ENCODE results near the gene NDUFS6.

The NDUFS6 gene

GRCh38 chr5:1844708-1845436 is 43.7 kb downstream of the NDUFS6 start:
- no peak overlapping the region for H2AFZ ChIP-seq (ENCODE audit: low read length)
- H3K27ac ChIP-seq (replicated peaks; ENCODE audit: low read length) = no peak overlapping the region
- no peak for DNase-seq (ENCODE audit: low spot score)
- no peak overlapping the region for H3K4me2 ChIP-seq (ENCODE audit: insufficient read depth, low read length, poor library complexity, severe bottlenecking)
- no peaks in the 10 kb centered on the region for H3K79me1 ChIP-seq (ENCODE audit: low read depth, low read length)
- no peak overlapping the region for H2BK12ac ChIP-seq (ENCODE audit: low read length)
- no peaks in the 10 kb centered on the region for H3K9me3 ChIP-seq (replicated peaks in 1 of 2; ENCODE audit: control insufficient read depth in 2 of 2, insufficient read depth in 1 of 2, low read depth in 1 of 2, low read length in 2 of 2)
- no peak overlapping the region for H4K8ac ChIP-seq (ENCODE audit: low read depth, low read length)
- no peak overlapping the region for H2BK5ac ChIP-seq (ENCODE audit: low read length)
- peaks cover 3 to 25% (median 9%) of the 10 kb centered on the region in 3 experiments for H3K27me3 ChIP-seq (ENCODE audit: control insufficient read depth in 3 of 3, insufficient read depth in 3 of 3, low read depth in 1 of 3, low read length in 3 of 3)
- H3K36me3 ChIP-seq (replicated peaks in 1 of 2; ENCODE audit: control insufficient read depth in 2 of 2, insufficient read depth in 2 of 2, low read length in 2 of 2) = peaks cover 0 to 1% of the 10 kb centered on the region in 2 donors
- no peak overlapping the region for H3K9ac ChIP-seq (ENCODE audit: low read depth, low read length, poor library complexity)
- H3K14ac ChIP-seq (ENCODE audit: low read length) = no peak overlapping the region
- H2BK15ac ChIP-seq (ENCODE audit: low read length) = no peak overlapping the region
- no peak overlapping the region for H3K18ac ChIP-seq (ENCODE audit: low read length)
- H3K4me3 ChIP-seq (ENCODE audit: low read length in 2 of 2) = no peak overlapping the region
- H3K4me1 ChIP-seq (ENCODE audit: control insufficient read depth in 2 of 2, insufficient read depth in 1 of 2, low read depth in 1 of 2, low read length in 2 of 2) = peaks cover 7 to 15% of the 10 kb centered on the region in 2 donors
- no peak overlapping the region for H2BK120ac ChIP-seq (ENCODE audit: low read depth, low read length)
- 100% methylated on average over 2 of the region's 5 CpGs; no CpG with 5 or more reads in 1 of the 2 donors for WGBS, 2 donors (ENCODE audit: extremely low coverage in 2 of 2, insufficient read length in 2 of 2, insufficient replicate concordance in 1 of 2)
- H3K4ac ChIP-seq (ENCODE audit: low read length) = no peak overlapping the region
- no peak overlapping the region for H2AK5ac ChIP-seq (ENCODE audit: low read depth, low read length)
- no peak overlapping the region for H3K23ac ChIP-seq (ENCODE audit: low read depth, low read length, poor library complexity)
- H4K91ac ChIP-seq (ENCODE audit: low read depth, low read length, poor library complexity) = no peak overlapping the region

DNA sequence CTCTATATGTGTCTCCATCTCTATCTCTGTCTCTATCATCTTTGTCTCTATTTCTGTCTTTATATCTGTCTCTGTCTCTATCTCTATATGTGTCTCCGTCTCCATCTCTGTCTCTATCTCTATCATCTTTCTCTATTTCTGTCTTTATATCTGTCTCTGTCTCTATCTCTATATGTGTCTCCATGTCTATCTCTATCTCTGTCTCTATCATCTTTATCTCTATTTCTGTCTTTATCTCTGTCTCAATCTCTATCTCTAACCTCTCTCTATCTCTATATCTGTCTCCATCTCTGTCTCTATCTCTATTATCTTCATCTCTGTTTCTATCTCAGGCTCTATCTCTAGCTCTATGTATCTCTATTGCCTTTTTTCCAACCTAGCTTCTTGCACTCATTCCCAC is 44.5 kb downstream of the NDUFS6 start:
- no peak overlapping the region for H2BK15ac ChIP-seq (ENCODE audit: low read length)
- no peak overlapping the region for H3K23ac ChIP-seq (ENCODE audit: low read depth, low read length, poor library complexity)
- no peak overlapping the region for H3K27ac ChIP-seq (replicated peaks; ENCODE audit: low read length)
- peaks cover 5 to 33% (median 5%) of the 10 kb centered on the region in 3 experiments for H3K27me3 ChIP-seq (ENCODE audit: control insufficient read depth in 3 of 3, insufficient read depth in 3 of 3, low read depth in 1 of 3, low read length in 3 of 3)
- no peak overlapping the region for H4K8ac ChIP-seq (ENCODE audit: low read depth, low read length)
- H2AFZ ChIP-seq (ENCODE audit: low read length) = no peak overlapping the region
- no peak overlapping the region for H3K9ac ChIP-seq (ENCODE audit: low read depth, low read length, poor library complexity)
- H3K4me2 ChIP-seq (ENCODE audit: insufficient read depth, low read length, poor library complexity, severe bottlenecking) = no peak overlapping the region
- H3K18ac ChIP-seq (ENCODE audit: low read length) = no peak overlapping the region
- H4K91ac ChIP-seq (ENCODE audit: low read depth, low read length, poor library complexity) = no peak overlapping the region
- no peak overlapping the region for H3K14ac ChIP-seq (ENCODE audit: low read length)
- no peak for DNase-seq (ENCODE audit: low spot score)
- no peak overlapping the region for H2AK5ac ChIP-seq (ENCODE audit: low read depth, low read length)
- H3K9me3 ChIP-seq (replicated peaks in 1 of 2; ENCODE audit: control insufficient read depth in 2 of 2, insufficient read depth in 1 of 2, low read depth in 1 of 2, low read length in 2 of 2) = no peaks in the 10 kb centered on the region
- H3K36me3 ChIP-seq (replicated peaks in 1 of 2; ENCODE audit: control insufficient read depth in 2 of 2, insufficient read depth in 2 of 2, low read length in 2 of 2) = peaks cover 0 to 1% of the 10 kb centered on the region in 2 donors
- H3K4me3 ChIP-seq (ENCODE audit: low read length in 2 of 2) = no peak overlapping the region
- H3K79me1 ChIP-seq (ENCODE audit: low read depth, low read length) = no peaks in the 10 kb centered on the region
- H3K4ac ChIP-seq (ENCODE audit: low read length) = no peak overlapping the region
- WGBS, 2 donors (ENCODE audit: extremely low coverage in 2 of 2, insufficient read length in 2 of 2, insufficient replicate concordance in 1 of 2) = no CpG with 5 or more reads among the region's 1 CpG
- no peak overlapping the region for H2BK5ac ChIP-seq (ENCODE audit: low read length)
- H2BK120ac ChIP-seq (ENCODE audit: low read depth, low read length) = no peak overlapping the region
- H2BK12ac ChIP-seq (ENCODE audit: low read length) = no peak overlapping the region
- peaks cover 13 to 23% of the 10 kb centered on the region in 2 donors for H3K4me1 ChIP-seq (ENCODE audit: control insufficient read depth in 2 of 2, insufficient read depth in 1 of 2, low read depth in 1 of 2, low read length in 2 of 2)

GRCh38 chr5:1846583-1846982 is 45.4 kb downstream of the NDUFS6 start:
- H4K8ac ChIP-seq (ENCODE audit: low read depth, low read length) = no peak overlapping the region

GRCh38 chr5:1847056-1847455 is 45.8 kb downstream of the NDUFS6 start:
- H3K4me2 ChIP-seq (ENCODE audit: insufficient read depth, low read length, poor library complexity, severe bottlenecking) = no peak overlapping the region
- peaks cover 4 to 47% (median 8%) of the 10 kb centered on the region in 3 experiments for H3K27me3 ChIP-seq (ENCODE audit: control insufficient read depth in 3 of 3, insufficient read depth in 3 of 3, low read depth in 1 of 3, low read length in 3 of 3)
- no peak overlapping the region for H3K4me3 ChIP-seq (ENCODE audit: low read length in 2 of 2)
- no peak overlapping the region for H3K23ac ChIP-seq (ENCODE audit: low read depth, low read length, poor library complexity)
- no peak overlapping the region for H4K8ac ChIP-seq (ENCODE audit: low read depth, low read length)
- no peaks in the 10 kb centered on the region for H3K9me3 ChIP-seq (replicated peaks in 1 of 2; ENCODE audit: control insufficient read depth in 2 of 2, insufficient read depth in 1 of 2, low read depth in 1 of 2, low read length in 2 of 2)
- H3K4me1 ChIP-seq (ENCODE audit: control insufficient read depth in 2 of 2, insufficient read depth in 1 of 2, low read depth in 1 of 2, low read length in 2 of 2) = peaks cover 17 to 28% of the 10 kb centered on the region in 2 donors
- no peak overlapping the region for H3K14ac ChIP-seq (ENCODE audit: low read length)
- H3K4ac ChIP-seq (ENCODE audit: low read length) = no peak overlapping the region
- H2BK120ac ChIP-seq (ENCODE audit: low read depth, low read length) = no peak overlapping the region
- no peak overlapping the region for H3K18ac ChIP-seq (ENCODE audit: low read length)
- no peaks in the 10 kb centered on the region for H3K79me1 ChIP-seq (ENCODE audit: low read depth, low read length)
- no peak overlapping the region for H4K91ac ChIP-seq (ENCODE audit: low read depth, low read length, poor library complexity)
- H3K27ac ChIP-seq (replicated peaks; ENCODE audit: low read length) = no peak overlapping the region
- no peak for DNase-seq (ENCODE audit: low spot score)
- no peak overlapping the region for H2BK5ac ChIP-seq (ENCODE audit: low read length)
- H2AFZ ChIP-seq (ENCODE audit: low read length) = no peak overlapping the region
- H3K36me3 ChIP-seq (replicated peaks in 1 of 2; ENCODE audit: control insufficient read depth in 2 of 2, insufficient read depth in 2 of 2, low read length in 2 of 2) = peaks cover 0 to 1% of the 10 kb centered on the region in 2 donors
- no peak overlapping the region for H2BK15ac ChIP-seq (ENCODE audit: low read length)
- no peak overlapping the region for H3K9ac ChIP-seq (ENCODE audit: low read depth, low read length, poor library complexity)
- no peak overlapping the region for H2BK12ac ChIP-seq (ENCODE audit: low read length)
- WGBS, 2 donors (ENCODE audit: extremely low coverage in 2 of 2, insufficient read length in 2 of 2, insufficient replicate concordance in 1 of 2) = no CpG with 5 or more reads among the region's 10 CpGs
- no peak overlapping the region for H2AK5ac ChIP-seq (ENCODE audit: low read depth, low read length)

More at GRCh38 chr5:1846583-1846982, 45.4 kb downstream of the NDUFS6 start:
- H3K36me3 ChIP-seq (replicated peaks in 1 of 2; ENCODE audit: control insufficient read depth in 2 of 2, insufficient read depth in 2 of 2, low read length in 2 of 2) = peaks cover 0 to 1% of the 10 kb centered on the region in 2 donors
- H3K4me3 ChIP-seq (ENCODE audit: low read length in 2 of 2) = peak overlapping the region in 1 of 2 donors; percentile 11
- H3K27ac ChIP-seq (replicated peaks; ENCODE audit: low read length) = no peak overlapping the region
- H2BK12ac ChIP-seq (ENCODE audit: low read length) = peak overlapping the region; percentile 46
- peak overlapping the region; percentile 21 for H2BK15ac ChIP-seq (ENCODE audit: low read length)
- H3K4me1 ChIP-seq (ENCODE audit: control insufficient read depth in 2 of 2, insufficient read depth in 1 of 2, low read depth in 1 of 2, low read length in 2 of 2) = peaks cover 13 to 24% of the 10 kb centered on the region in 2 donors
- no peak overlapping the region for H2AFZ ChIP-seq (ENCODE audit: low read length)
- no peak overlapping the region for H2BK5ac ChIP-seq (ENCODE audit: low read length)
- peaks cover 4 to 42% (median 6%) of the 10 kb centered on the region in 3 experiments for H3K27me3 ChIP-seq (ENCODE audit: control insufficient read depth in 3 of 3, insufficient read depth in 3 of 3, low read depth in 1 of 3, low read length in 3 of 3)
- no peak overlapping the region for H4K91ac ChIP-seq (ENCODE audit: low read depth, low read length, poor library complexity)
- H3K18ac ChIP-seq (ENCODE audit: low read length) = peak overlapping the region; percentile 70
- H3K23ac ChIP-seq (ENCODE audit: low read depth, low read length, poor library complexity) = peak overlapping the region; percentile 61
- no peak overlapping the region for H3K9ac ChIP-seq (ENCODE audit: low read depth, low read length, poor library complexity)
- WGBS, 2 donors (ENCODE audit: extremely low coverage in 2 of 2, insufficient read length in 2 of 2, insufficient replicate concordance in 1 of 2) = no CpG with 5 or more reads among the region's 13 CpGs
- H3K4ac ChIP-seq (ENCODE audit: low read length) = no peak overlapping the region
- no peak overlapping the region for H2BK120ac ChIP-seq (ENCODE audit: low read depth, low read length)
- DNase-seq (ENCODE audit: low spot score) = no peak
- H3K4me2 ChIP-seq (ENCODE audit: insufficient read depth, low read length, poor library complexity, severe bottlenecking) = no peak overlapping the region
- H3K79me1 ChIP-seq (ENCODE audit: low read depth, low read length) = no peaks in the 10 kb centered on the region
- H3K9me3 ChIP-seq (replicated peaks in 1 of 2; ENCODE audit: control insufficient read depth in 2 of 2, insufficient read depth in 1 of 2, low read depth in 1 of 2, low read length in 2 of 2) = no peaks in the 10 kb centered on the region
- peak overlapping the region; percentile 84 for H3K14ac ChIP-seq (ENCODE audit: low read length)
- H2AK5ac ChIP-seq (ENCODE audit: low read depth, low read length) = no peak overlapping the region
